PC-3 (cell line): ENCODE results near the gene PADI1. TPM values are rescaled to one million over a fixed set of nuclear protein-coding genes. Genes with fewer than 3 reads are reported as not detected.

Experiments used
- ATAC-seq: fragments of 200-7000 bp; cut with Tn5 transposase; 2 replicates; pipeline ENCODE4 v1.9.1; 2020; ENCODE audit warnings: mild to moderate bottlenecking, moderate library complexity
- BruUV-seq: library from RNA; stranded (reverse); fragments of 400-500 nt; replicated peaks from 2 replicates; lab custom pipeline; 2021; lab: Mats Ljungman, UMichigan
- CTCF ChIA-PET: fragments of 300-600 bp; sonication (Branson Sonifier 250); formaldehyde crosslinking; loops from one replicate; lab custom pipeline; 2022; ENCODE audit warnings: antibody characterized with exemption; lab: Charles Lee
- POLR2A ChIA-PET: fragments of 300-600 bp; sonication (Branson Sonifier 250); formaldehyde crosslinking; loops from one replicate; lab custom pipeline; 2022; ENCODE audit warnings: antibody characterized with exemption; ENCODE audit not compliant: unreplicated experiment; lab: Charles Lee
- DNase-seq: peaks from one replicate; pipeline ENCODE4 v3.0.0-alpha.2; 2015
- H2AFZ ChIP-seq: fragments of 300-600 bp; sonication (generic); 2 replicates; pipeline ENCODE4 v1.6.0; 2016; ENCODE audit warnings: antibody characterized with exemption, low read length
- H3F3A ChIP-seq: fragments of 300-600 bp; sonication (generic); one replicate; pipeline ENCODE4 v1.6.0; 2017; ENCODE audit warnings: antibody characterized with exemption, low read length, control low read depth, mild to moderate bottlenecking; ENCODE audit not compliant: unreplicated experiment
- H3K27ac ChIP-seq: fragments of 300-600 bp; sonication (generic); 2 replicates; pipeline ENCODE4 v1.5.1; 2016; ENCODE audit warnings: mild to moderate bottlenecking, low read length
- H3K27me3 ChIP-seq: fragments of 300-600 bp; sonication (generic); 2 replicates; pipeline ENCODE4 v1.6.1; 2016; ENCODE audit warnings: low read length, mixed read lengths
- H3K36me3 ChIP-seq: fragments of 300-600 bp; sonication (generic); 2 replicates; pipeline ENCODE4 v1.6.1; 2016; ENCODE audit warnings: low read depth, mixed run types, low read length, mixed read lengths
- H3K4me1 ChIP-seq: fragments of 300-600 bp; sonication (generic); 2 replicates; pipeline ENCODE4 v1.5.1; 2016; ENCODE audit warnings: low read length; ENCODE audit not compliant: insufficient read depth
- H3K4me2 ChIP-seq: fragments of 300-600 bp; sonication (generic); 2 replicates; pipeline ENCODE4 v1.6.0; 2016; ENCODE audit warnings: low read length
- H3K4me3 ChIP-seq: fragments of 300-600 bp; sonication (generic); 2 replicates; pipeline ENCODE4 v1.5.1; 2016; ENCODE audit warnings: mild to moderate bottlenecking, low read length, mixed read lengths
- H3K79me2 ChIP-seq: fragments of 300-600 bp; sonication (generic); 2 replicates; pipeline ENCODE4 v1.6.1; 2017; ENCODE audit warnings: low read length, mixed read lengths
- H3K9ac ChIP-seq: fragments of 300-600 bp; sonication (generic); 2 replicates; pipeline ENCODE4 v1.6.0; 2016; ENCODE audit warnings: mild to moderate bottlenecking, low read length
- H3K9me2 ChIP-seq: fragments of 300-600 bp; sonication (generic); replicated peaks from 2 replicates; pipeline ENCODE4 v1.6.1; 2016; ENCODE audit warnings: mixed run types, low read length, mixed read lengths
- H3K9me3 ChIP-seq: fragments of 300-600 bp; sonication (generic); 2 replicates; pipeline ENCODE4 v1.6.1; 2016; ENCODE audit warnings: low read length, mixed read lengths
- H4K20me1 ChIP-seq: fragments of 300-600 bp; sonication (generic); 2 replicates; pipeline ENCODE4 v1.6.1; 2016; ENCODE audit warnings: low read length, mixed read lengths
- EZH2 ChIP-seq: fragments of 300-600 bp; sonication (generic); IDR thresholded peaks from one replicate; pipeline ENCODE4 v1.6.1; 2017; ENCODE audit warnings: antibody characterized with exemption, mild to moderate bottlenecking, low read length; ENCODE audit not compliant: unreplicated experiment
- EZH2phosphoT487 ChIP-seq: fragments of 300-600 bp; sonication (generic); IDR thresholded peaks from 2 replicates; pipeline ENCODE4 v1.6.1; 2018; ENCODE audit warnings: mild to moderate bottlenecking, antibody characterized with exemption, low read length, borderline replicate concordance
- intact Hi-C: fragments of 100-400 bp; cut with micrococcal nuclease; formaldehyde crosslinking; loops from 2 replicates; pipeline ENCODE4 v1.9.0; 2023
- total RNA-seq: library from RNA; depleted of rRNA; stranded (reverse); fragments of >200 nt; gene quantifications from 2 replicates; pipeline ENCODE4 v1.2.3, GENCODE V29; 2014
- TF ChIP-seq, protein P1 (sequence below): fragments of 300-600 bp; sonication (generic); conservative IDR thresholded peaks from 2 replicates; pipeline ENCODE4 v1.5.1; 2017; ENCODE audit warnings: antibody characterized with exemption, low read depth, mild to moderate bottlenecking, low read length

PADI1 gene
- total RNA-seq, 1 experiment from 2014 or later, result 0.73 TPM

DNA sequence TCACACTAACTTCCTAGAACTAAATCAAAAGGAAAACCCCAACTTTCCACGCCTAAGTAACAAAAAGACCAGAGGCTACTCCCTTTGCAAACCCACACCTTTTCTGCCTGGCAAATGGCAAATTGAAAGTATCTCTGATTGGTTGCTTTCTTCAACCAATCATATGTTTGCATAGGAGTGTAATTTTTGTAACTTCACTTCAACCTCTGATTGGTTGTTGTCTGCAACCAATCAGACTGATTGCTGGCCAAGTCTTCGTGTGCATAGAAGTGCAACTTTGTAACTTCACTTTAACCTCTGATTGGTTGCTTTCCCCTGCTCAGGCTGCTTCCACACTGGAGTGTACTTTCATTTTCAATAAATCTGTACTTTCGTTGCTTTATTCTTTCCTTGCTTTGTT is 48.8 kb upstream of the PADI1 start:
- ATAC-seq (no peak), DNase-seq (no peak)
- Histone ChIP-seq H3K36me3 (no peaks in the 10 kb centered on the region), H3K9me2 (no peaks in the 10 kb centered on the region), H3K27me3 (no peaks in the 10 kb centered on the region), H3K9me3 (peaks cover 4% of the 10 kb centered on the region; the same call in 1 of the 2 replicates), H3K27ac (no peak overlapping the region), H3K4me3 (no peak overlapping the region), H3F3A (no peaks in the 10 kb centered on the region), H3K4me2 (no peak overlapping the region), H3K4me1 (no peaks in the 10 kb centered on the region), H3K9ac (no peak overlapping the region), H3K79me2 (no peaks in the 10 kb centered on the region), H2AFZ (no peak overlapping the region), H4K20me1 (no peaks in the 10 kb centered on the region)
- CTCF ChIA-PET, result no interaction called here
- POLR2A ChIA-PET, result no interaction called here
- TF ChIP-seq EZH2 (no peak), EZH2phosphoT487 (no peak)
- TF ChIP-seq, protein P1, sequence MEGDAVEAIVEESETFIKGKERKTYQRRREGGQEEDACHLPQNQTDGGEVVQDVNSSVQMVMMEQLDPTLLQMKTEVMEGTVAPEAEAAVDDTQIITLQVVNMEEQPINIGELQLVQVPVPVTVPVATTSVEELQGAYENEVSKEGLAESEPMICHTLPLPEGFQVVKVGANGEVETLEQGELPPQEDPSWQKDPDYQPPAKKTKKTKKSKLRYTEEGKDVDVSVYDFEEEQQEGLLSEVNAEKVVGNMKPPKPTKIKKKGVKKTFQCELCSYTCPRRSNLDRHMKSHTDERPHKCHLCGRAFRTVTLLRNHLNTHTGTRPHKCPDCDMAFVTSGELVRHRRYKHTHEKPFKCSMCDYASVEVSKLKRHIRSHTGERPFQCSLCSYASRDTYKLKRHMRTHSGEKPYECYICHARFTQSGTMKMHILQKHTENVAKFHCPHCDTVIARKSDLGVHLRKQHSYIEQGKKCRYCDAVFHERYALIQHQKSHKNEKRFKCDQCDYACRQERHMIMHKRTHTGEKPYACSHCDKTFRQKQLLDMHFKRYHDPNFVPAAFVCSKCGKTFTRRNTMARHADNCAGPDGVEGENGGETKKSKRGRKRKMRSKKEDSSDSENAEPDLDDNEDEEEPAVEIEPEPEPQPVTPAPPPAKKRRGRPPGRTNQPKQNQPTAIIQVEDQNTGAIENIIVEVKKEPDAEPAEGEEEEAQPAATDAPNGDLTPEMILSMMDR, result no peak
- intact Hi-C loops, result no loop called here
- BruUV-seq, result no TSS peak

DNA sequence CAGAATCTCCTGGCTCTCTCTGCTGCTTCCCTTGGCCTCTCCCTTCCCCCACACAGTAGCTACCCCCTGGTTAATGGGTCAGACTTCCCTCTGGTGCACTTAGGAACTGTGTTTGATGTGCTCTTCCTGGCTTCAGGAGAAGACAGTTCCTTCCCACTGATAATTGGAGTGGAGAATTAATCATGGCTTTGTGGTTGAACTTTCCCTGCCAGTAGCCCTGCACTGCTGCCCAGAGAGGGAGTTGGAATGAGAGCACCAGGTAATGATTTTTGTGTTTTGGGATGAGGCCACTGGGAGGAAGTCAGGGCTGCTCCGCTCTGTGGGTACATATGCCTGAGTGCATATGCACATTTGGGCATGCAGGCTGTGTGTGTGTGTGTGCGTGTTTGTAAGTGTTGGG is 46.0 kb upstream of the PADI1 start:
- H3K9ac ChIP-seq, result no peak overlapping the region
- no peak overlapping the region for H3K4me3 ChIP-seq
- no peak for ATAC-seq
- peaks cover 4% of the 10 kb centered on the region; the same call in 1 of the 2 replicates for H3K9me3 ChIP-seq
- no peaks in the 10 kb centered on the region for H3K9me2 ChIP-seq
- ChIA-PET CTCF (no interaction called here), POLR2A (no interaction called here)
- no peak overlapping the region for H2AFZ ChIP-seq
- no peaks in the 10 kb centered on the region for H3K36me3 ChIP-seq
- TF ChIP-seq EZH2phosphoT487 (no peak), EZH2 (no peak)
- TF ChIP-seq, protein P1, result no peak
- intact Hi-C loops, result no loop called here
- no peak overlapping the region for H3K4me2 ChIP-seq
- H3F3A ChIP-seq, result no peaks in the 10 kb centered on the region
- H3K27ac ChIP-seq, result no peak overlapping the region
- no peak for DNase-seq
- H4K20me1 ChIP-seq, result no peaks in the 10 kb centered on the region
- no peaks in the 10 kb centered on the region; the same call in 1 of the 2 replicates for H3K4me1 ChIP-seq
- no peaks in the 10 kb centered on the region for H3K27me3 ChIP-seq
- no peaks in the 10 kb centered on the region for H3K79me2 ChIP-seq
- no TSS peak for BruUV-seq

DNA sequence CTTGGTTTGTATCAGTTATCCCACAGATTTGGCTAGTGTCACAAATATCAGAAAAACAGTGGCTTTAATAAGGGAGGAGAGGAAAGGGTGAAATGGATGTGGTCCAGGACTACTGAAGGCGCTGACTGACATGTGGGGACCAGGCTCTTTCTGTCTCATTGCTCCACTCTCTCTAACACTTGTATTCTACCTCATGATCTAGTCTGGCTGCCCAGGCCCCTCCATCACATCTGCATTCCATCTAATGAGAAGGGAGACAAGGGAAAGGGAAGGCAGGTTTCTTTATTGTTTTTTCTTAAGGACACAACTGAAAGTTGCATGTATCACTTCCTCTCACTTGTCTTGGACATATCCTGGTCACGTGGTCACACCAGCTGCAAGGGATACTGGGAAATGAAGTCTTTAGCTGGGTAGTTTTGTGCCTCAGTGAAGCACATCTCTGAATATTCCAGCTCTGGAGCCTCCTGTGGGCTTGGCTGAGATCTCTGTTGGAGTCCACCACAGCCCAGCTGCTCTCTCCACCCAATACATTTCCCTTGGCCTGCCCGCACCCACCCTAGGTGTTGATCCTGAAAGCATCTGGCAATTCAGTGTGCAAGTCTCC is 43.7 kb upstream of the PADI1 start:
- Histone ChIP-seq H3F3A (no peaks in the 10 kb centered on the region), H3K9me3 (no peaks in the 10 kb centered on the region), H3K4me2 (no peak overlapping the region), H4K20me1 (no peaks in the 10 kb centered on the region), H3K36me3 (no peaks in the 10 kb centered on the region), H3K27ac (no peak overlapping the region), H3K9me2 (no peaks in the 10 kb centered on the region), H3K4me1 (no peaks in the 10 kb centered on the region; the same call in 1 of the 2 replicates), H3K4me3 (no peak overlapping the region), H3K27me3 (no peaks in the 10 kb centered on the region), H3K79me2 (no peaks in the 10 kb centered on the region), H2AFZ (no peak overlapping the region), H3K9ac (no peak overlapping the region)
- DNase-seq, result no peak
- no peak for ATAC-seq
- ChIA-PET POLR2A (no interaction called here), CTCF (no interaction called here)
- BruUV-seq, result no TSS peak
- TF ChIP-seq, protein P1, result no peak
- no peak for TF ChIP-seq EZH2
- TF ChIP-seq EZH2phosphoT487, result no peak
- intact Hi-C loops, result no loop called here
